SH-SY5Y (cell line): ENCODE data around the gene PRPF4.

Source experiments
- GATA2 ChIP-seq: IDR thresholded peaks from 2 replicates; pipeline ENCODE4 v1.6.1; 2011; ENCODE audit warnings: mild to moderate bottlenecking, low read depth, low read length
- GATA3 ChIP-seq: IDR thresholded peaks from 2 replicates; pipeline ENCODE4 v1.6.1; 2011; ENCODE audit warnings: low read depth, mild to moderate bottlenecking, low read length, moderate library complexity

- no peak for TF ChIP-seq GATA2
- TF ChIP-seq GATA3 = peak; percentile 57
These were observed 20.5 kb upstream of the PRPF4 start for GRCh38 chr9:113254991-113255390.
